Activated CD4-positive, alpha-beta T cell treated with anti-CD3 and anti-CD28 coated beads for 48 hours (primary cell): Measurements from ENCODE around the gene BOD1.
A peak's percentile ranks its signal among the peaks of the same experiment; 100 is the strongest.

Experiments
- DNase-seq: peaks from one replicate; pipeline ENCODE4 v3.0.0-alpha.2; 2020

The BOD1 gene

DNA sequence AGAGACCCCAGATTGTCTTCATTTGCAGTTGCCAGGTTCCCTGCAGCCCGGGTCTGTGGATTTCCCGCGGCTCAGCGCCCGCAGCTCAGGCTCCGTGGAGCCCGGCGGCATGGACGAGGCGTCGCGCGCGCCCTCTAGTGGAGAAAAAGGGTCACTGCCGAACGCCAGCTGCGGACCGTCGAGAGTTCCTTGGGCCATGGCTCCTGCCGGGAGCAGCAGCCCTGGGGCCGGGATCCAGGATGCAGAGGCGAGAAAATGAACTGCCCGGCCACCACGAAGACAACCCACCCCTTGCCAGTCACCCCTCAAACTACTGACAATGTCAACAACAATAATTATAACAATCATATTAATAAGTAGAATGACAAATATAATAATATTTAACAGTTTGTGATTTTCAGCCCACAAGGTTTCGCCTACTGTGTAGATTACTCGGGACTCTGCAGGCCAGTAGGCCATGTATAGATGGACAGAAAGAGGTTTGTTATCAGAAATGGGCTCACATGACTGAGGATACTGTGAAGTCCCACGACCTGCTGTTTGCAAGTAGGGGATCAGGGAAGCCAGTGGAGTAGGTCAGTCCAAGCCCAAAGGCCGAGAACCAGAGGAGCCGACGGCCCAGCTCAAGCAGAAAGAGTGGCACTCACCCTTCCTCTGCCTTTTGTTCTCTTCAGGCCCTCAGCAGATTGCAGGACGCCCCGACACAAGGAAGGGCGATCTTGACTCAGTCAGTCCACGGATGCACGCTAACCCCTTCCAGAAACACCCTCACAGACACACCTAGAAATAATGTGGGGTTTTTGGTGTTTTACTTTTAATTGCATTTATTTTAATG lies 43.1 kb downstream of the BOD1 start:
- DNase-seq: peak; percentile 77

DNA sequence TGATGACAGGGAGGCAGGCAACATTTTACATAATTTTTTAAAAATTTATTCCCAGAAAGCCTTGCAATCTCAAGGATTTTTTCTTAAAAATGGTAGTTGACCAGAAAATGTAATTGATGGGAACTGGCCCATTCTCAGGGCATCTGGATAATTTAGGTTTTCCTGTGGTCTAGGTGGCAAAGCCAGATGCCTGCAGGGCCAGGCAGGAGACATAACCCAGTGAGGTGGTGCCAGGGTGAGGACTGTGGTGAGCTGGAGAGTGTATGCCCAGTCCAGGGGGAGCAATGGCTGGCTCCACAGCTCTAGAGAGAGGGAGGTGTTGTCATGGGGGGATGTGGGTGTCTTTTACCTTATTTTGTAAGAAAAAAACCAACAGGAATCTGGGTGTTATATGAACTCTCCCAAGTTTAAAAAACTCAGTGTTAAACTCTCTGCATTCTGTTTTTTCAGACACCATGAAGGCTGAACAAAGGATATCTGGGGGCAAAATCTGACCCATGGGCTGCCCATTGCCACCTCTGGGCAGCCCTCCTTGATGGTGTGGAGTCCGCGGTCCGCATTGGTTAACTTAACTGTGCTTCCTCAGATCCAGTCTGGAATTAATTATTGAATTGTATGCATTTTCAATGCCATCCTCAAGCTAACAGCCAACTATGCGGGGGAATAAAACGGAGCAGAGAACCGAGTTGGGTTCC lies 43.9 kb downstream of the BOD1 start:
- DNase-seq: no peak

DNA sequence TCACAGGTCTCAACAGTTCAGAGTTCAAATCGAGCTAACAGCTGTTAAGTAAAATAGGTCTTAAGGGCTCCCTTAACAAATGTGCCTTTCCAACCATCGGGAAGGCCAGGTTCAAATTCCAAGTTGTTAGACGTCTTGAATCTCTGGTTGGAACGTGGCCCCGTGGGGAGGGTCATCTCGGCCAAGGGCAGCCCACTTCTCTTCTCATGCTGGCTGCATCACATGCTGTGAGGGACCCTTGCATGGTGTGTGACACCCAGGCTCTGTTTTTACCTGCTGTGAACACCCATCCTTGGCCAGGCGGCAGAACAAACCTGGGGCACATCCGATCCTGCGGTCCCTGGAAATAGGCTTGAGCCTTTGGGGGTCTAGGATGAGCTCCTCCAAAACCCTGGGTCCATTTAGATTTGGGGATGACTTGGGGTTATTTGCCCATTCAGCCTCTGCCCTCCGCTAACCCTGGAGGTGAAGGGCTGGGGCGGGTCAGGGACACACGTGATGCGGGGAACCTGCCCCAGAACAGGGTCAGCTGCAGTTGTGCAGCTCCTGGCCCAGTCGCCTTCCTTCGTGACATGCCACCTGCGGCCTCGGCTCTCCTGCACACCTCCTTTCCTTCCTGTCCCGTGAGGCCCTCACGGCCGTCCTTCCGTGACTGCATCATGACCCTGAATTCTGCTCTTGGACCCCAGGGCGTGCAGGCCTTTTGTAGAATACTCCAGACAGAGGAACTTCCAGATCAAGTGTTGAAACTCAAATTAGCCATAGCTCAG lies 45.9 kb downstream of the BOD1 start:
- DNase-seq: no peak

DNA sequence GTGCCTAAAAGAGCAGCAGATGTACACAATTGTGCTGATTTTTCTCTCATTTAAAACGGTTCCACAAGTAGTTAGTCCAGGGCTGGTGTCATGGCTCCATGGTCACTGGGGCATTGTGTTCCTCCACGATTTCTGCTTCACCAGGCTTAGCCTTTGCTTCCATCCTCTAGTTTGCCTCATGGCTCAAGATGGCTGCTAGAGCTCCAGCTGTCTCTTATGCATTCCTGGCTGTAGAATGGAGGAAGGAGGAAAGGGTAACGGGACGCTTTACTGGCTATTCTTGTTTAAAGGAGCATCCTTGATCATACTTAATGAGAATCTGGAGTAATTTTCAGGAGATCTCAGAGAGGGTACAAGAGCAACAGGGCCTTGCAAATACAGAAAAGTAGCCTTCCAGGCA lies 47.7 kb downstream of the BOD1 start:
- no peak for DNase-seq

DNA sequence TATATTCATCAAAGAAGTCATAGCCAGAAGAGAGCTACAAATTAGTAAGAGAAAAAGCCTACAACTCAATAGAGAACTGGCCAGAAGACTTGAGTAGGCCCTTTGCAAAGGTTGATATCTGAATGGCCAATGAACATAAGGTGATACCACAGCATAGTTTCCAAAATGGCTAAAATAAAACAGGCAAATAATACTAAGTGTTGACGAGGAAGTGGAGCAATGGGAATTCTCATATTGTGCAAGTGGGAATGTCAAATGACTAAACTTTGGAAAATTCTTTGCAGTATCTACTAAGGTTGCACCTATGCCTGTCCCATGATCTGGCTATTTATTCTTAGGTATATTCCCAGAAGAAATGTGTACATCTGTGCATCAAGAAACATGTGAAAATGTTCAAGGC lies 48.3 kb downstream of the BOD1 start:
- no peak for DNase-seq

GRCh38 chr5:173567548-173567947 lies 48.9 kb downstream of the BOD1 start:
- DNase-seq: no peak

DNA sequence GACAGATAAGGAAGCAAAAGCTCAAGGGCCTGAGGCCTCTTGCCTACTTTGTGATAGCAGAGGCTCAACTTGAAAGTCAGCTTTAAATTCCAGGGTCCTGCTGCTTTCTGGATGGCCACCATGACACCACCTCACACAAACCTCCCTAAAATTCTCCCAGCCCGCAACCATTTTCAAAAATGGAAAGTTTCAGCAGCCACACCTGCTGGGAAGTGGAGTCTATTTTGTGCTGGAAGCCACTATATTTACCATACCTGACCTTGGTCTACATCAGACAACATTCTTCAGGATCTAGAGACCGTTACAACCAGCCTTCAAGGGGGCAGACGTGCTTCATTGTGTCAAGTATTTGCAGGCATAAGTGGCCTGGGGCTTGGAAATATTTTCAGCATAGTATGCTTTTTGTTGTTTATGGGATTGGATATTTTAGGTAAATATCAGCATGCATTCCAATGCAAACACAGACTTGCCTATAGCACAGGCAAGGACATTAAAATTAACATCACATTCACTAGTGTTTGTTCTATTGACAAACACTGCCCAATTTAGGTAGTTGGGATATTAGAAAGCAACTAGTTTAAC lies 50.9 kb downstream of the BOD1 start:
- DNase-seq: no peak

- DNase-seq: no peak
Observed at GRCh38 chr5:173564106-173564505, 52.3 kb downstream of the BOD1 start.

GRCh38 chr5:173563246-173563645 lies 53.2 kb downstream of the BOD1 start:
- no peak for DNase-seq

DNA sequence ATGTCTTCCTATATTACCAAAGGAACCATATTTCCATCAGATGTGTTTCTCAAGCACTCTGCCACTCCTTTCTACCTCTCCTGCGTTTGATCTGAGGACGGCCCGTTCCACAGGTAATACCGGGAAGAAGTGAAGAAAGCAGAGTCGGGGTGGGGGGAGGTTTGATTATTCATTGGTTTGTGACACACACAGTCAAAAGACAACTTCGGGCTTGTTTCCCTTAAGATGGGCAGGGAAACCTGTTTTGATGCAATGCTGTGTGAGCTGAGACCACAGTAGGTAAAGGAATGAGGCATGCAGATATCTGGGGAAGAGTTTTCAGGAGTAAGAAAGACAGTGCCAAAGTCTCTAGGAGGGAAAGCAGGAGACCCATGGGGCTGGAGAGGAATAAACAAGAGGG lies 54.0 kb downstream of the BOD1 start:
- no peak for DNase-seq
